HCT116 (cell line): Measurements from ENCODE around the gene ADNP. TPM values are rescaled to one million over a fixed set of nuclear protein-coding genes. Genes with fewer than 3 reads are reported as not detected.

Experiments used
- ATAC-seq: fragments of 200-7000 bp; cut with Tn5 transposase; 2 replicates; pipeline ENCODE4 v1.9.1; 2020; ENCODE audit warnings: mild to moderate bottlenecking, moderate library complexity
- BruUV-seq: library from RNA; stranded (reverse); fragments of 400-500 nt; replicated peaks from 2 replicates; lab custom pipeline; 2021; lab: Mats Ljungman, UMichigan
- CTCF ChIA-PET: fragments of 300-600 bp; sonication (Branson Sonifier 250); formaldehyde crosslinking; loops from one replicate; lab custom pipeline; 2021; ENCODE audit warnings: antibody characterized with exemption; lab: Charles Lee
- POLR2A ChIA-PET: fragments of 300-600, 350-600 bp; sonication (Branson Sonifier 250); formaldehyde crosslinking; loops from one replicate; lab custom pipeline; 2021; ENCODE audit warnings: antibody characterized with exemption; lab: Charles Lee
- RAD21 ChIA-PET, 2 experiments: fragments of 300-600 bp; sonication (Branson Sonifier 250); formaldehyde crosslinking; loops; one replicate each; lab custom pipeline; 2023; ENCODE audit warnings: low total read pairs in 2 of 2; ENCODE audit not compliant: uncharacterized antibody in 2 of 2, unreplicated experiment in 2 of 2, low non-redundant PET in 1 of 2; lab: Charles Lee
- DNase-seq: peaks from one replicate; pipeline ENCODE4 v3.0.0-alpha.2; 2010; ENCODE audit warnings: low read depth, low spot score
- H2AFZ ChIP-seq: fragments of 200-600 bp; shearing (Covaris generic), sonication (generic); 2 replicates; pipeline ENCODE4 v1.6.1; 2017; ENCODE audit warnings: low read depth, mixed run types, mixed read lengths, antibody characterized with exemption, low read length; ENCODE audit not compliant: poor library complexity, severe bottlenecking
- H3K27ac ChIP-seq: 2 replicates; pipeline ENCODE4 v1.5.1; 2012; ENCODE audit warnings: low read depth, low read length
- H3K27me3 ChIP-seq: fragments of 200-600 bp; sonication (generic); 2 replicates; pipeline ENCODE4 v1.6.1; 2016; ENCODE audit warnings: mixed run types, low read length, mixed read lengths; ENCODE audit not compliant: insufficient read depth
- H3K36me3 ChIP-seq, 2 experiments: fragments of 200-500 bp in 1 of 2; fragments of 200-600 bp in 1 of 2; sonication (Bioruptor generic) in 1 of 2; sonication (generic) in 1 of 2; 2 replicates each; pipeline versions ENCODE4 v1.5.1 to v1.6.1; 2014 to 2016; ENCODE audit warnings: low read length in 2 of 2, inconsistent platforms in 1 of 2, mixed read lengths in 1 of 2, mixed run types in 1 of 2; ENCODE audit not compliant: insufficient read depth in 2 of 2, control insufficient read depth in 1 of 2
- H3K4me1 ChIP-seq, 2 experiments: fragments of 200-600 bp in 1 of 2; sonication (generic) in 1 of 2; 2 replicates each; pipeline versions ENCODE4 v1.5.1 to v1.6.1; 2012 to 2017; ENCODE audit warnings: low read length in 2 of 2, inconsistent platforms in 1 of 2, mild to moderate bottlenecking in 1 of 2, mixed read lengths in 1 of 2, mixed run types in 1 of 2, moderate library complexity in 1 of 2; ENCODE audit not compliant: insufficient read depth in 2 of 2, control insufficient read depth in 1 of 2
- H3K4me2 ChIP-seq: fragments of 200-600 bp; sonication (generic); 2 replicates; pipeline ENCODE4 v1.6.1; 2017; ENCODE audit warnings: mixed run types, low read length, mixed read lengths
- H3K4me3 ChIP-seq, 2 experiments: fragments of 200-600 bp in 1 of 2; sonication (generic) in 1 of 2; replicated peaks in 1 of 2; 2 replicates each; pipeline ENCODE4 v1.5.1; 2011 to 2016; ENCODE audit warnings: low read length in 2 of 2, control low read depth in 1 of 2, low read depth in 1 of 2, mild to moderate bottlenecking in 1 of 2, mixed read lengths in 1 of 2, mixed run types in 1 of 2
- H3K79me2 ChIP-seq: fragments of 200-600 bp; sonication (generic); 2 replicates; pipeline ENCODE4 v1.6.1; 2017; ENCODE audit warnings: mild to moderate bottlenecking, mixed run types, low read length, moderate library complexity, mixed read lengths; ENCODE audit not compliant: insufficient read depth
- H3K9ac ChIP-seq: fragments of 200-600 bp; sonication (generic); 2 replicates; pipeline ENCODE4 v1.6.1; 2016; ENCODE audit warnings: low read length, mixed read lengths
- H3K9me2 ChIP-seq: fragments of 200-600 bp; sonication (generic), shearing (Covaris generic); 2 replicates; pipeline ENCODE4 v1.6.1; 2017; ENCODE audit warnings: mixed run types, mild to moderate bottlenecking, moderate library complexity; ENCODE audit not compliant: insufficient read depth
- H3K9me3 ChIP-seq, 2 experiments: fragments of 200-500 bp in 1 of 2; fragments of 200-600 bp in 1 of 2; sonication (Bioruptor generic) in 1 of 2; sonication (generic) in 1 of 2; 2 replicates each; pipeline ENCODE4 v1.6.1; 2014 to 2017; ENCODE audit warnings: low read length in 2 of 2, mixed read lengths in 2 of 2, inconsistent platforms in 1 of 2, low read depth in 1 of 2, mild to moderate bottlenecking in 1 of 2, mixed run types in 1 of 2, moderate library complexity in 1 of 2; ENCODE audit not compliant: control insufficient read depth in 1 of 2, insufficient read depth in 1 of 2
- H4K20me1 ChIP-seq: fragments of 200-600 bp; sonication (generic), shearing (Covaris generic); 2 replicates; pipeline ENCODE4 v1.6.1; 2017; ENCODE audit warnings: mixed run types, mild to moderate bottlenecking, moderate library complexity; ENCODE audit not compliant: insufficient read depth
- CBX3 ChIP-seq: IDR thresholded peaks from 2 replicates; pipeline ENCODE4 v1.6.1; 2012; ENCODE audit warnings: low read depth
- CTCF ChIP-seq, 3 experiments: fragments of 200-600 bp in 1 of 3; sonication (generic) in 1 of 3; IDR thresholded peaks in 2 of 3; conservative IDR thresholded peaks in 1 of 3; 2 replicates each; pipeline ENCODE4 v1.5.1; 2012 to 2017; ENCODE audit warnings: low read depth in 2 of 3, low read length in 2 of 3, antibody characterized with exemption in 1 of 3, borderline replicate concordance in 1 of 3, control low read depth in 1 of 3, mild to moderate bottlenecking in 1 of 3, mixed read lengths in 1 of 3, mixed run types in 1 of 3, moderate library complexity in 1 of 3; ENCODE audit not compliant: insufficient read depth in 1 of 3
- EZH2 ChIP-seq: fragments of 200-600 bp; sonication (generic); IDR thresholded peaks from 2 replicates; pipeline ENCODE4 v1.6.1; 2017; ENCODE audit warnings: antibody characterized with exemption, mixed run types
- EZH2phosphoT487 ChIP-seq: fragments of 200-600 bp; IDR thresholded peaks from 2 replicates; pipeline ENCODE4 v1.6.1; 2018; ENCODE audit warnings: antibody characterized with exemption, borderline replicate concordance
- FOSL1 ChIP-seq: IDR thresholded peaks from 2 replicates; pipeline ENCODE4 v1.6.1; 2012; ENCODE audit warnings: low read depth
- POLR2A ChIP-seq: IDR thresholded peaks from 2 replicates; pipeline ENCODE4 v1.7.0; 2011; ENCODE audit warnings: borderline replicate concordance; ENCODE audit not compliant: insufficient read depth, insufficient read length; ENCODE audit errors: extremely low read depth
- RAD21 ChIP-seq: IDR thresholded peaks from 2 replicates; pipeline ENCODE4 v1.6.1; 2012; ENCODE audit warnings: low read depth, mild to moderate bottlenecking
- REST ChIP-seq: IDR thresholded peaks from 2 replicates; pipeline ENCODE4 v1.6.1; 2012; ENCODE audit warnings: low read depth
- SIN3A ChIP-seq: IDR thresholded peaks from 2 replicates; pipeline ENCODE4 v1.6.1; 2012; ENCODE audit warnings: low read depth
- SRF ChIP-seq: IDR thresholded peaks from 2 replicates; pipeline ENCODE4 v1.6.1; 2012; ENCODE audit warnings: low read depth
- TCF7L2 ChIP-seq: IDR thresholded peaks from 2 replicates; pipeline ENCODE4 v1.7.0; 2011; ENCODE audit warnings: borderline replicate concordance, inconsistent platforms; ENCODE audit not compliant: insufficient read depth, insufficient read length; ENCODE audit errors: extremely low read depth
- ZBTB33 ChIP-seq: IDR thresholded peaks from 2 replicates; pipeline ENCODE4 v1.6.1; 2011; ENCODE audit warnings: mild to moderate bottlenecking, low read length, moderate library complexity; ENCODE audit not compliant: insufficient replicate concordance; ENCODE audit errors: extremely low read depth
- ZNF274 ChIP-seq: fragments of 200-500 bp; sonication (Bioruptor generic); IDR thresholded peaks from 2 replicates; pipeline ENCODE4 v1.6.1; 2014; ENCODE audit warnings: mild to moderate bottlenecking, low read depth, low read length, inconsistent platforms
- intact Hi-C: fragments of 100-400 bp; cut with micrococcal nuclease; formaldehyde crosslinking; loops from 2 replicates; pipeline ENCODE4 v1.10.0; 2022
- total RNA-seq: library from RNA; stranded (reverse); gene quantifications from one replicate; pipeline ENCODE4 v1.2.1, GENCODE V29; 2021; ENCODE audit not compliant: unreplicated experiment

Gene ADNP
- total RNA-seq, 1 experiment from 2014 or later, result 85.9 TPM

GRCh38 chr20:50891138-50891537 lies 40.1 kb downstream of the ADNP start:
- Histone ChIP-seq H2AFZ (no peak overlapping the region), H3K9me2 (no peaks in the 10 kb centered on the region), H3K27me3 (no peaks in the 10 kb centered on the region), H3K4me2 (no peak overlapping the region), H4K20me1 (peaks cover 6% of the 10 kb centered on the region; the same call in 1 of the 2 replicates), H3K9ac (no peak overlapping the region), H3K27ac (no peak overlapping the region), H3K36me3 (peaks cover 25 to 53% of the 10 kb centered on the region in 2 experiments), H3K9me3 (no peaks in the 10 kb centered on the region), H3K79me2 (peaks cover 50% of the 10 kb centered on the region; the same call in 1 of the 2 replicates), H3K4me1 (no peaks in the 10 kb centered on the region), H3K4me3 (no peak overlapping the region)
- CTCF ChIA-PET, result no interaction called here
- DNase-seq, result no peak
- BruUV-seq, result no TSS peak
- TF ChIP-seq SRF (no peak), SIN3A (no peak), EZH2phosphoT487 (no peak), CBX3 (no peak), EZH2 (no peak), REST (no peak), FOSL1 (no peak), TCF7L2 (no peak), RAD21 (no peak), ZBTB33 (no peak), CTCF (IDR thresholded peaks at IDR 0.05 in 2 of 3, conservative IDR thresholded peaks at IDR 0.05 in 1 of 3; ENCODE audit: borderline replicate concordance in 1 of 3, insufficient read depth in 1 of 3, low read depth in 2 of 3, low read length in 2 of 3) (no peak), ZNF274 (no peak), POLR2A (no peak)
- RAD21 ChIA-PET, result no interaction called here
- POLR2A ChIA-PET, result interaction anchor here (0.5 kb wide), 1 partner anchor 875 kb away, joined by 3 read pairs; no protein-coding TSS in a partner anchor
- no peak for ATAC-seq
- intact Hi-C loops, result no loop called here
